ENCODE results near the gene EFNA5.
"Not testable (repeated sequence)": the region's sequence is repeated elsewhere in the genome, so short reads cannot be mapped to it uniquely, and the experiment has no call there.

The EFNA5 gene

GRCh38 chr5:107457881-107458280, 212.9 kb downstream of the EFNA5 start:
- DNase-seq (ENCODE audit: low spot score) = no peak

- DNase-seq (ENCODE audit: low spot score) = no peak
These were observed 213.6 kb downstream of the EFNA5 start for GRCh38 chr5:107457138-107457537.

- no peak for DNase-seq (ENCODE audit: low spot score)
These were observed 214.4 kb downstream of the EFNA5 start for GRCh38 chr5:107456281-107456715.

- DNase-seq (ENCODE audit: low spot score) = no peak
These were observed 215.6 kb downstream of the EFNA5 start for GRCh38 chr5:107455111-107455544.

- DNase-seq (ENCODE audit: low spot score) = not testable (repeated sequence)
These were observed 218.9 kb downstream of the EFNA5 start for GRCh38 chr5:107451827-107452226.

- DNase-seq (ENCODE audit: low spot score) = no peak
These were observed 219.7 kb downstream of the EFNA5 start for GRCh38 chr5:107451028-107451427.

GRCh38 chr5:107450531-107450930, 220.2 kb downstream of the EFNA5 start:
- DNase-seq (ENCODE audit: low spot score) = no peak

- no peak for DNase-seq (ENCODE audit: low spot score)
These were observed 221.4 kb downstream of the EFNA5 start for GRCh38 chr5:107449369-107449768.

GRCh38 chr5:107447587-107447986, 223.2 kb downstream of the EFNA5 start:
- no peak for DNase-seq (ENCODE audit: low spot score)

GRCh38 chr5:107446972-107447371, 223.8 kb downstream of the EFNA5 start:
- DNase-seq (ENCODE audit: low spot score) = no peak

GRCh38 chr5:107444300-107444699, 226.4 kb downstream of the EFNA5 start:
- no peak for DNase-seq (ENCODE audit: low spot score)

GRCh38 chr5:107443897-107444296, 226.8 kb downstream of the EFNA5 start:
- DNase-seq (ENCODE audit: low spot score) = no peak

GRCh38 chr5:107442452-107442851, 228.3 kb downstream of the EFNA5 start:
- DNase-seq (ENCODE audit: low spot score) = no peak

GRCh38 chr5:107439832-107440231, 230.9 kb downstream of the EFNA5 start:
- no peak for DNase-seq (ENCODE audit: low spot score)

- no peak for DNase-seq (ENCODE audit: low spot score)
These were observed 232.7 kb downstream of the EFNA5 start for GRCh38 chr5:107437986-107438510.

- no peak for DNase-seq (ENCODE audit: low spot score)
These were observed 233.6 kb downstream of the EFNA5 start for GRCh38 chr5:107437154-107437553.

GRCh38 chr5:107436201-107436600, 234.5 kb downstream of the EFNA5 start:
- DNase-seq (ENCODE audit: low spot score) = no peak

- DNase-seq (ENCODE audit: low spot score) = no peak
These were observed 235.7 kb downstream of the EFNA5 start for GRCh38 chr5:107435061-107435460.

- DNase-seq (ENCODE audit: low spot score) = not testable (repeated sequence)
These were observed 237.1 kb downstream of the EFNA5 start for GRCh38 chr5:107433646-107434045.

GRCh38 chr5:107431998-107432397, 238.7 kb downstream of the EFNA5 start:
- peak; percentile 14 for DNase-seq (ENCODE audit: low spot score)

- DNase-seq (ENCODE audit: low spot score) = no peak
These were observed 239.2 kb downstream of the EFNA5 start for GRCh38 chr5:107431536-107431935.

GRCh38 chr5:107430071-107430625, 240.6 kb downstream of the EFNA5 start:
- DNase-seq (ENCODE audit: low spot score) = no peak

- no peak for DNase-seq (ENCODE audit: low spot score)
These were observed 242.4 kb downstream of the EFNA5 start for GRCh38 chr5:107428303-107428813.

- no peak for DNase-seq (ENCODE audit: low spot score)
These were observed 243.9 kb downstream of the EFNA5 start for GRCh38 chr5:107426872-107427271.
